NK-92 treated with Interleukin-12 subunit alpha and Interleukin-12 subunit beta, amount 100 ng/mL, for 24 hours (cell line): ENCODE measurements around the gene HMGXB4.

Source experiments
- DNase-seq: peaks from one replicate; lab custom pipeline; 2025; lab: John Stamatoyannopoulos, UW

The HMGXB4 gene

GRCh38 chr22:35310556-35311550 lies 53.6 kb downstream of the HMGXB4 start:
- no peak for DNase-seq

- DNase-seq: no peak
Measured at GRCh38 chr22:35311551-35311999, 54.3 kb downstream of the HMGXB4 start.

- no peak for DNase-seq
Measured at GRCh38 chr22:35312198-35313059, 55.1 kb downstream of the HMGXB4 start.

- no peak for DNase-seq
Measured at GRCh38 chr22:35313311-35314121, 56.2 kb downstream of the HMGXB4 start.

GRCh38 chr22:35314161-35314942 lies 57.1 kb downstream of the HMGXB4 start:
- no peak for DNase-seq

- no peak for DNase-seq
Measured at GRCh38 chr22:35315141-35315854, 58.0 kb downstream of the HMGXB4 start.

- no peak for DNase-seq
Measured at GRCh38 chr22:35315855-35316745, 58.8 kb downstream of the HMGXB4 start.

GRCh38 chr22:35316751-35317150 lies 59.5 kb downstream of the HMGXB4 start:
- DNase-seq: no peak

GRCh38 chr22:35317680-35318290 lies 60.5 kb downstream of the HMGXB4 start:
- DNase-seq: no peak

GRCh38 chr22:35318346-35319215 lies 61.3 kb downstream of the HMGXB4 start:
- no peak for DNase-seq

- DNase-seq: no peak
Measured at GRCh38 chr22:35319244-35319985, 62.1 kb downstream of the HMGXB4 start.

- DNase-seq: no peak
Measured at GRCh38 chr22:35322126-35322525, 64.8 kb downstream of the HMGXB4 start.

- DNase-seq: no peak
Measured at GRCh38 chr22:35322893-35323292, 65.6 kb downstream of the HMGXB4 start.

GRCh38 chr22:35323305-35323704 lies 66.0 kb downstream of the HMGXB4 start:
- DNase-seq: no peak

GRCh38 chr22:35324067-35324466 lies 66.8 kb downstream of the HMGXB4 start:
- no peak for DNase-seq

- no peak for DNase-seq
Measured at GRCh38 chr22:35324762-35325161, 67.5 kb downstream of the HMGXB4 start.

GRCh38 chr22:35325209-35325608 lies 67.9 kb downstream of the HMGXB4 start:
- DNase-seq: no peak
